ENCODE measurements around the gene KHDRBS1.
A peak's percentile ranks its signal among the peaks of the same experiment; 100 is the strongest.

The KHDRBS1 gene

DNA sequence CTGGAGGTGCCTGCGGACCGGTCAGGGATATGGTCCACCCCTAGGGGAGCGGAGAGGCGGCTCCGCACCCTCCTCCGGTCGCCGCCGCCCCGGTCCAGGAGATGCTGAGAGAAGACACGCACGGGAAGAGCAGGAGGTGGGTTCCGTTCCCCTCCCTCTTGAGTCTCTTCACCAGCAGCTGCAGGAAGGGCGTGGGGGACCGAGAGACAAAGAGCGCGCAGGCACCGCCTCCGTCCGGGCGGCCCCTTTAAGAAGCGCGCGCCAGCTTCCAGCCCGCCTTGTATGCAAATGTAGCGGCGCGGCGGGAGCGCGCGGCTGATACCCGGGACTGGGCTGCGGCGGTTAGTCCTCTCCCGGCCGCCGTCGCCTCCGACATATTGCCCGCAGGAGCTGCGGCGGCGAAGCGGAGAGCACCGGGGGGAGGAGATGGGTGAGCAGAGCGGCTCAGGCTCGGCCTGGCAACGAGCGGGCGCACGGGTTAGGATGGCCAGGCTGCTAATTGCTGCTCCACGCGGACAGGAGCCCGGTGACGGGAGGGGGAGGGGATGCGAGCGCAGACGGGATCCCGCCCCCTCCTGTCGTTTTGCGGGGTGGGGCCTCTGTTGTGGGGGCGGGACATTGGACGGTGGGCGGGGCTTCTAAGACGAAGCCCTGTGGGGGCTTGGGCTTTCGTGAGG, 59.1 kb downstream of the KHDRBS1 start, which contains the start of gene TMEM39B:
TSS of gene TMEM39B (plus strand) at position 318 of the 677 bp plus-strand sequence. CDS start at position 427, 109 bp downstream.
- Histone ChIP-seq H3K4me2 (ENCODE audit: low read depth, low read length, poor library complexity, severe bottlenecking) (peak within 1 kb of the TSS; percentile 81), H3K4me1 (ENCODE audit: insufficient read depth, low read length, poor library complexity, severe bottlenecking) (peaks cover 24% of the 10 kb centered on the region), H3K79me2 (ENCODE audit: insufficient read depth, low read length) (peaks cover 34% of the 10 kb centered on the region; the same call in 1 of the 2 replicates), H3K36me3 (ENCODE audit: insufficient read depth, low read length) (peaks cover 17% of the 10 kb centered on the region; the same call in 1 of the 2 replicates), H3K27me3 (ENCODE audit: insufficient read depth, low read length, poor library complexity, severe bottlenecking) (no peaks in the 10 kb centered on the region), H3F3A (ENCODE audit: low read depth) (no peaks in the 10 kb centered on the region), H2AFZ (ENCODE audit: low read length) (peak within 1 kb of the TSS; percentile 73), H3K9me2 (replicated peaks; ENCODE audit: low read depth, low read length) (no peaks in the 10 kb centered on the region), H3K4me3 (ENCODE audit: low read length, poor library complexity, severe bottlenecking) (peak within 1 kb of the TSS; percentile 78), H3K9ac (ENCODE audit: low read depth, low read length, poor library complexity, severe bottlenecking) (peak within 1 kb of the TSS; percentile 80), H3K9me3 (ENCODE audit: insufficient read depth, low read depth, low read length) (no peaks in the 10 kb centered on the region), H4K20me1 (ENCODE audit: insufficient read depth, low read length, poor library complexity, severe bottlenecking) (peaks cover 14% of the 10 kb centered on the region)
- no peak for TF ChIP-seq EZH2phosphoT487 (IDR thresholded peaks at IDR 0.05; ENCODE audit: borderline replicate concordance)
- TF ChIP-seq, protein P1, sequence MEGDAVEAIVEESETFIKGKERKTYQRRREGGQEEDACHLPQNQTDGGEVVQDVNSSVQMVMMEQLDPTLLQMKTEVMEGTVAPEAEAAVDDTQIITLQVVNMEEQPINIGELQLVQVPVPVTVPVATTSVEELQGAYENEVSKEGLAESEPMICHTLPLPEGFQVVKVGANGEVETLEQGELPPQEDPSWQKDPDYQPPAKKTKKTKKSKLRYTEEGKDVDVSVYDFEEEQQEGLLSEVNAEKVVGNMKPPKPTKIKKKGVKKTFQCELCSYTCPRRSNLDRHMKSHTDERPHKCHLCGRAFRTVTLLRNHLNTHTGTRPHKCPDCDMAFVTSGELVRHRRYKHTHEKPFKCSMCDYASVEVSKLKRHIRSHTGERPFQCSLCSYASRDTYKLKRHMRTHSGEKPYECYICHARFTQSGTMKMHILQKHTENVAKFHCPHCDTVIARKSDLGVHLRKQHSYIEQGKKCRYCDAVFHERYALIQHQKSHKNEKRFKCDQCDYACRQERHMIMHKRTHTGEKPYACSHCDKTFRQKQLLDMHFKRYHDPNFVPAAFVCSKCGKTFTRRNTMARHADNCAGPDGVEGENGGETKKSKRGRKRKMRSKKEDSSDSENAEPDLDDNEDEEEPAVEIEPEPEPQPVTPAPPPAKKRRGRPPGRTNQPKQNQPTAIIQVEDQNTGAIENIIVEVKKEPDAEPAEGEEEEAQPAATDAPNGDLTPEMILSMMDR (conservative IDR thresholded peaks at IDR 0.05; ENCODE audit: low read length) = no peak

DNA sequence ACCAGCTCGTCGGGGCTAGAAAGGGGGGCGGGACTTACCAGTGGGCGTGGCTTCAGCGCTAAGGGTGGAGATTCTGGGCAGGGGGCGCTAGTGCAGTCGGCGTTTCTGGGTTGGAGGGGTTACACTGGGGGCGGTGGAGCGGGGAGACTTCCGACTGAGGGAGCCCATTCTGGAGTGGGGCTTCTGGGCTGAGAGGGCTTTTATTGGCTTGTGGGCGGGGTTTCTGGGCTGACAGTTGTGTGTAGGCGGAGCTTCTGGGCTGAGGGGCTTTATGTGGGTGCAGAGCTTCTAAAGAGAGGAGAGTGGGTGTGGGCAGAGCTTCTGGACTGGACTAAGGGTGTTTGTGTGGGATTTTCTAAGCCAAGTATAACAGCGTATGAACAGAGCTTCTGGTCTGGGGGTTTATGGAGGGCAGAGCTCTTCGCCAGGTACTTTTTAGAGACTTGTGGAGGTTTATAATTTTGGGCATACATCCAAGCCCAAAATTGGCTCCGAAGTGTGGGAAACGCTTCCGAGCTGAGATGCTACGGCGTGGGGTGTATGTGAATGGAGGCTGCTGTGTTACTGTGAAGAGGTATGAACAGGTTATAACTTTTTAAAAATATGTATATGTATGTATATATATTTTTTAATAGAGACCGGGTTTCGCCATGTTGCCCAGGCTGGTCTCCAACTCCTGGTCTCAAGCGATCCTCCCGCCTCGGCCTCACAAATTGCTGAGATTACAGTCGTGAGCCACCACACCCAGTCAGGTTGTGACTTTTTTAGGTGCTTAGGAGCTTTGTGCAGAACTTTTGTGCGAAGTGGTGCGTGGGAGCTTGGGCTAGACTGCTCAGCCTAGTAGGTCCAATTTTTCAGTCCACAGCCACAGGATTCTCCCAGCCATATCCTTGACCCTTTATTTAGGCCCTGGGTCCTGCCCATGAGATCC, 59.9 kb downstream of the KHDRBS1 start:
- no peaks in the 10 kb centered on the region for H3K9me2 ChIP-seq (replicated peaks; ENCODE audit: low read depth, low read length)

DNA sequence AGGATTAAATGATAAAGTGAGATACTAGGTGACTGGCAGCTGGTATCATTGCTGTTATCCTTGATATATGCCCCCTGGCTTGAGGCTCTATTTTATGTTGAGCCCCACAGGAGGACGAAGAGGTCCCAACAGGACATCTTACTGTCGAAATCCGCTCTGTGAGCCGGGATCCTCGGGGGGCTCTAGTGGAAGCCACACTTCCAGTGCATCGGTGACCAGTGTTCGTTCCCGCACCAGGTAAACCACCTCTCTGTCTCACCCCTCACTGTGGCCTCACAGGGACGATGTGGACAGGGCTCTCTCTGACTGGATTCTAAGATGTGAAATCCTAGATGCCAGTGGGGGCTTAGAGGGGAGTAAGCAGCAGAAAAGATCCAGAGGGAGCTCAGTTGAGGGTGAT, 61.2 kb downstream of the KHDRBS1 start:
- peak overlapping the region; percentile 78 for H3K4me3 ChIP-seq (ENCODE audit: low read length, poor library complexity, severe bottlenecking)
- no peaks in the 10 kb centered on the region for H3K27me3 ChIP-seq (ENCODE audit: insufficient read depth, low read length, poor library complexity, severe bottlenecking)
- H2AFZ ChIP-seq (ENCODE audit: low read length) = no peak overlapping the region
- H3F3A ChIP-seq (ENCODE audit: low read depth) = no peaks in the 10 kb centered on the region
- H4K20me1 ChIP-seq (ENCODE audit: insufficient read depth, low read length, poor library complexity, severe bottlenecking) = peaks cover 14% of the 10 kb centered on the region
- H3K9me3 ChIP-seq (ENCODE audit: insufficient read depth, low read depth, low read length) = no peaks in the 10 kb centered on the region
- peaks cover 27% of the 10 kb centered on the region; the same call in 1 of the 2 replicates for H3K36me3 ChIP-seq (ENCODE audit: insufficient read depth, low read length)
- H3K79me2 ChIP-seq (ENCODE audit: insufficient read depth, low read length) = peaks cover 34% of the 10 kb centered on the region; the same call in 1 of the 2 replicates
- no peaks in the 10 kb centered on the region for H3K9me2 ChIP-seq (replicated peaks; ENCODE audit: low read depth, low read length)
- TF ChIP-seq, protein P1 (conservative IDR thresholded peaks at IDR 0.05; ENCODE audit: low read length) = no peak
- no peak for TF ChIP-seq EZH2phosphoT487 (IDR thresholded peaks at IDR 0.05; ENCODE audit: borderline replicate concordance)
- peaks cover 24% of the 10 kb centered on the region for H3K4me1 ChIP-seq (ENCODE audit: insufficient read depth, low read length, poor library complexity, severe bottlenecking)
- H3K4me2 ChIP-seq (ENCODE audit: low read depth, low read length, poor library complexity, severe bottlenecking) = peak overlapping the region; percentile 81
- peak overlapping the region; percentile 80 for H3K9ac ChIP-seq (ENCODE audit: low read depth, low read length, poor library complexity, severe bottlenecking)

More for the DNA sequence above, 59.9 kb downstream of the KHDRBS1 start:
- Histone ChIP-seq H3K36me3 (ENCODE audit: insufficient read depth, low read length) (peaks cover 22% of the 10 kb centered on the region; the same call in 1 of the 2 replicates), H3K4me2 (ENCODE audit: low read depth, low read length, poor library complexity, severe bottlenecking) (peak overlapping the region; percentile 81), H3K9me3 (ENCODE audit: insufficient read depth, low read depth, low read length) (no peaks in the 10 kb centered on the region), H3K9ac (ENCODE audit: low read depth, low read length, poor library complexity, severe bottlenecking) (peak overlapping the region; percentile 80), H3K4me3 (ENCODE audit: low read length, poor library complexity, severe bottlenecking) (peak overlapping the region; percentile 78), H3F3A (ENCODE audit: low read depth) (no peaks in the 10 kb centered on the region), H3K27me3 (ENCODE audit: insufficient read depth, low read length, poor library complexity, severe bottlenecking) (no peaks in the 10 kb centered on the region), H4K20me1 (ENCODE audit: insufficient read depth, low read length, poor library complexity, severe bottlenecking) (peaks cover 14% of the 10 kb centered on the region), H2AFZ (ENCODE audit: low read length) (peak overlapping the region; percentile 73; the same call in 1 of the 2 replicates), H3K79me2 (ENCODE audit: insufficient read depth, low read length) (peaks cover 34% of the 10 kb centered on the region; the same call in 1 of the 2 replicates), H3K4me1 (ENCODE audit: insufficient read depth, low read length, poor library complexity, severe bottlenecking) (peaks cover 24% of the 10 kb centered on the region)
- no peak for TF ChIP-seq EZH2phosphoT487 (IDR thresholded peaks at IDR 0.05; ENCODE audit: borderline replicate concordance)
- TF ChIP-seq, protein P1 (conservative IDR thresholded peaks at IDR 0.05; ENCODE audit: low read length) = peak; percentile 51

All from Loucy (cell line).